D721Med (cell line): ENCODE results near the gene RNF207.

Experiments
- DNase-seq: peaks from one replicate; pipeline ENCODE4 v3.0.0; 2011; ENCODE audit warnings: low spot score; ENCODE audit not compliant: insufficient read length
- FAIRE-seq: peaks from 2 replicates; lab custom pipeline; 2011; peaks lifted over from hg19 to GRCh38; lab: Jason Lieb, UNC
- CTCF ChIP-seq: IDR thresholded peaks from 2 replicates; pipeline ENCODE4 v1.5.1; 2012; ENCODE audit warnings: mild to moderate bottlenecking, control low read depth; ENCODE audit not compliant: insufficient read depth; ENCODE audit errors: missing control alignments

RNF207 gene

GRCh38 chr1:6220236-6220635 is 14.3 kb downstream of the RNF207 start:
- no peak for TF ChIP-seq CTCF
- no peak for DNase-seq
- FAIRE-seq: no peak

DNA sequence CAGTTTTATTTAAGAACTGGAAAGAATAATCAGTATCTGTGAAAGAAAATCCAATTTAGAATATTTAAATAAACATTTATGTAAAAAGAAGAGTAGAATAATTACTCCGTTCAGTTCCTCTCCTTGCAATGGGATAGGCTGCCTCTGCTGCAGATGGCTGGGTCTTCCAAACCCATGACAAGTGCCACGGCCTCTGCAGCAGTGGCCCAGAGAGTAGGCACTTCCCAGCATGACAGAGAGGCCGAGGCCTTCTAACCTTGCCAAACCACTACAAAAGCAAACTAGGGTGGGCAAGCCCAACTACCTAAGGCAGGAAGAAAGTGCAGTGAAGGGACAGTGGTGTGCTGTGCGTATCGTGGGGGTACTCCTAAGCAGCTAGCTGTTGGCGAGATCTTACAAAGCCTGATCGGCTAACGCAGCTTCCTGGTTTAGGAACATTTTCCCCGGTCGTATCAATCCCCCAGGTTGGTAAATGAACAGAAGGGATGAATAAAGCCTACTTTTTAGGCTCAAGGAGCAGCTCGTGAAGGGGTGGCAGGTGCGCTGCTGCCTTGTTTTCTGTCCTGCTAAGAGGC is 15.4 kb downstream of the RNF207 start:
- FAIRE-seq (no peak), DNase-seq (no peak)
- TF ChIP-seq CTCF: no peak

DNA sequence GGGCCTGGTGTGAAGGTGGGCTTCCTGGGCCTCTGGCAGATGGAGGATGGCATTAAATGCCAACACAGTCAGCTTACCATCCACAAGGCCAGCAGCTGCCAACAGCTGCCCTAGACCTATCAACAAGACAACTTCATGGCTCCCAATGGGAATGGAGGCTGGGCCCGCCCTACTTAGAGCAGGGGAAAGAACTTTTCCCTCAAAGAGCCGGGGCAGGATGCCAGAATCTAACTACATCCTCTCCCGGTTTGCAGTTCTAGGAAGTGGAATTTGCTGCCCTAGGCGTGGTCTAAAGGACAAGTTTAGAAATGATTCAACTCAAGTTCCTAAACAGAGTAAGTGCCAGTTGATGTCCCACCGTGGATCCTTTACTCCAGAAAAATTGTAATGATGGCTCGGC is 16.7 kb downstream of the RNF207 start:
- no peak for DNase-seq
- no peak for TF ChIP-seq CTCF
- no peak for FAIRE-seq

DNA sequence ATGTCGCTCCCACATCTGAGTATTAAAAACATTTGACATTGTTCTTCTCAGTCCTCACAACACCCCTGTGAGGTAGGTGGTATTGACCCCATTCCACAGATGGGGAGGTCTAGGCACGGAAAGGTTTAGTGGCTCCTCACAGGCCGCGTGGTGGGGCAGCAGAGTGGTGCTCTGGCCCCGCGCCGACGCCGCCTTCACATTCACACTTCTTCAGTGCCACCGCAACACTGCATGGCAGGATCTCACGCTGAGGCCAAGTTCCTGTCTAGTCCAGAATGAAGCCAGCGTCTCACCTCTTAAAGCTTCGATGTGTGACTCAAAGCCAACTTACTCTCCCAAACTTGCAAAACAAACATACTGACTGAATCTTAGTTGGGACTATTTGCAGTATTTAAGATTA is 17.7 kb downstream of the RNF207 start:
- no peak for TF ChIP-seq CTCF
- no peak for DNase-seq
- no peak for FAIRE-seq

GRCh38 chr1:6224718-6225117 is 18.8 kb downstream of the RNF207 start:
- DNase-seq (no peak), FAIRE-seq (no peak)
- TF ChIP-seq CTCF: no peak

GRCh38 chr1:6225651-6226050 is 19.7 kb downstream of the RNF207 start:
- FAIRE-seq (no peak), DNase-seq (no peak)
- no peak for TF ChIP-seq CTCF

GRCh38 chr1:6233376-6233775 is 27.5 kb downstream of the RNF207 start:
- TF ChIP-seq CTCF: no peak
- no peak for FAIRE-seq
- no peak for DNase-seq
